Liver (tissue), 9 donors: ENCODE results near the gene MED12. TPM values are rescaled to one million over a fixed set of nuclear protein-coding genes. Genes with fewer than 3 reads are reported as not detected.

ENCODE experiments used
- DNase-seq: peaks from one replicate; pipeline ENCODE4 v3.0.0-alpha.2; 2017; ENCODE audit warnings: low spot score
- H3K27ac ChIP-seq, 2 donors: one replicate each; pipeline ENCODE4 v1.7.0; 2013; ENCODE audit warnings: inconsistent platforms in 2 of 2, low read length in 2 of 2, control low read depth in 1 of 2, low read depth in 1 of 2, mild to moderate bottlenecking in 1 of 2
- H3K27me3 ChIP-seq, 4 donors: one replicate each; pipeline versions ENCODE4 v1.6.1 to v1.7.0; 2013; ENCODE audit warnings: low read length in 3 of 4, inconsistent platforms in 1 of 4, mild to moderate bottlenecking in 1 of 4, moderate library complexity in 1 of 4; ENCODE audit not compliant: control insufficient read depth in 4 of 4, insufficient read depth in 4 of 4
- H3K36me3 ChIP-seq, 4 donors: one replicate each; pipeline versions ENCODE4 v1.6.1 to v1.7.0; 2013; ENCODE audit warnings: low read length in 3 of 4, mild to moderate bottlenecking in 3 of 4, low read depth in 1 of 4, moderate library complexity in 1 of 4; ENCODE audit not compliant: control insufficient read depth in 4 of 4, insufficient read depth in 3 of 4
- H3K4me1 ChIP-seq, 4 donors: one replicate each; pipeline versions ENCODE4 v1.6.1 to v1.7.0; 2013; ENCODE audit warnings: low read length in 3 of 4, mild to moderate bottlenecking in 3 of 4, moderate library complexity in 1 of 4; ENCODE audit not compliant: control insufficient read depth in 4 of 4, insufficient read depth in 4 of 4
- H3K4me3 ChIP-seq, 3 donors: one replicate each; pipeline versions ENCODE4 v1.6.1 to v1.7.0; 2013; ENCODE audit warnings: low read length in 3 of 3, control low read depth in 1 of 3, low read depth in 1 of 3, mild to moderate bottlenecking in 1 of 3
- H3K9ac ChIP-seq, 2 donors: one replicate each; pipeline ENCODE4 v1.7.0; 2013; ENCODE audit warnings: low read length in 2 of 2, mild to moderate bottlenecking in 2 of 2, moderate library complexity in 2 of 2, control low read depth in 1 of 2, low read depth in 1 of 2
- H3K9me3 ChIP-seq, 4 donors: one replicate each; pipeline versions ENCODE4 v1.6.1 to v1.7.0; 2013; ENCODE audit warnings: low read length in 3 of 4; ENCODE audit not compliant: control insufficient read depth in 4 of 4
- EGR1 ChIP-seq, 2 donors: IDR thresholded peaks; 2 replicates each; pipeline ENCODE4 v1.6.1; 2016 to 2018; ENCODE audit warnings: antibody characterized with exemption in 2 of 2, low read depth in 2 of 2
- FOXA1 ChIP-seq: IDR thresholded peaks from 2 replicates; pipeline ENCODE4 v1.6.1; 2016; ENCODE audit warnings: antibody characterized with exemption
- FOXA2 ChIP-seq: IDR thresholded peaks from 2 replicates; pipeline ENCODE4 v1.6.1; 2016; ENCODE audit warnings: antibody characterized with exemption
- GABPA ChIP-seq, 2 donors: IDR thresholded peaks in 1 of 2; conservative IDR thresholded peaks in 1 of 2; 2 replicates each; pipeline ENCODE4 v1.6.1; 2016; ENCODE audit warnings: antibody characterized with exemption in 2 of 2, mild to moderate bottlenecking in 1 of 2, moderate library complexity in 1 of 2
- HNF4A ChIP-seq, 2 donors: conservative IDR thresholded peaks; 2 replicates each; pipeline ENCODE4 v1.6.1; 2016; ENCODE audit warnings: antibody characterized with exemption in 2 of 2, mild to moderate bottlenecking in 2 of 2
- HNF4G ChIP-seq: IDR thresholded peaks from 2 replicates; pipeline ENCODE4 v1.6.1; 2016; ENCODE audit warnings: antibody characterized with exemption
- JUND ChIP-seq, 2 donors: IDR thresholded peaks; 2 replicates each; pipeline ENCODE4 v1.6.1; 2016; ENCODE audit warnings: antibody characterized with exemption in 2 of 2
- SP1 ChIP-seq: IDR thresholded peaks from 2 replicates; pipeline ENCODE4 v1.6.1; 2018; ENCODE audit warnings: antibody characterized with exemption, mild to moderate bottlenecking
- TAF1 ChIP-seq: conservative IDR thresholded peaks from 2 replicates; pipeline ENCODE4 v1.6.1; 2016; ENCODE audit warnings: antibody characterized with exemption, mild to moderate bottlenecking
- YY1 ChIP-seq: IDR thresholded peaks from 2 replicates; pipeline ENCODE4 v1.6.1; 2016; ENCODE audit warnings: antibody characterized with exemption, mild to moderate bottlenecking
- WGBS: extraction: QIAGEN DNeasy Blood & Tissue Kit; methylation state at CpG from one replicate; pipeline ENCODE4 v1.1.7; 2013; 5-methylcytosine and 5-hydroxymethylcytosine counted together
- polyA plus RNA-seq, 2 donors: library from polyadenylated mRNA; stranded (reverse) in 1 of 2; unstranded in 1 of 2; fragments of 200-250 nt in 1 of 2; fragments of >200 nt in 1 of 2; fragmentation: Nextera tagmentation in 1 of 2; extraction: Ambion mirVana in 1 of 2; gene quantifications; one replicate each; pipeline versions ENCODE4 v1.2.1 to v1.2.3, GENCODE V29; 2013 to 2015
- total RNA-seq, 2 donors: library from RNA; depleted of rRNA; stranded (reverse); fragments of >200 nt; gene quantifications; one replicate each; pipeline ENCODE4 v1.2.3, GENCODE V29; 2014
- TF ChIP-seq, protein P1 (sequence below): IDR thresholded peaks from 2 replicates; pipeline ENCODE4 v1.6.1; 2016; ENCODE audit warnings: antibody characterized with exemption
- TF ChIP-seq, protein P2 (sequence below): IDR thresholded peaks from 2 replicates; pipeline ENCODE4 v1.6.1; 2016; ENCODE audit warnings: antibody characterized with exemption, mild to moderate bottlenecking
- donor health status: healthy.
- donor health status: healthy.
- donor health status: healthy.
- donor health status: healthy.
- donor health status: healthy.

MED12 gene
- total and polyA plus RNA-seq, 4 donors = 3.2 to 25.6 (median 9.3) TPM

DNA sequence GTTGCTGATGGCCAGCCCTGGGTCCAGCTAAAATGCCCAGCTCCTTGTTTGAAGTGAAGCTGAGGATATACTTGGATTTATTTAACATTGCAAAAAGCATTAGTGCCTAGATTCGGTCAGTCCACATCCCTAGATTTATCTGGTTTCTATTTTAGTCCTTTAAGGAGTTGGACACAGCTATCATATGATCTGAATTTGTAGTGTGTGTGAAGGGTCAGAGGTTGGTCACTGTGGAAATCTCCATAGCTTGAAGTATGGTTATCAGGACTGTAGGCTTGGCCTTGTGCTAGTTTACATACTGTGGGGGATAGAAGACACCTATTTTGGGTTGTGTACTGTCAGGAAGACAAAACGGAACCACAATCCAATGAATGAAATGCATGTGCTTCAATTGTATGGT lies 55.0 kb downstream of the MED12 start:
- Histone ChIP-seq H3K27me3 (peaks cover 0 to 2% (median 0%) of the 10 kb centered on the region in 4 donors), H3K4me3 (no peak overlapping the region), H3K27ac (no peak overlapping the region), H3K4me1 (no peaks in the 10 kb centered on the region), H3K9ac (no peak overlapping the region), H3K9me3 (no peaks in the 10 kb centered on the region), H3K36me3 (no peaks in the 10 kb centered on the region)
- TF ChIP-seq JUND (IDR thresholded peaks at IDR 0.05) = no peak
- 92% methylated on average over 2 of the region's 2 CpGs for WGBS
- DNase-seq = no peak

DNA sequence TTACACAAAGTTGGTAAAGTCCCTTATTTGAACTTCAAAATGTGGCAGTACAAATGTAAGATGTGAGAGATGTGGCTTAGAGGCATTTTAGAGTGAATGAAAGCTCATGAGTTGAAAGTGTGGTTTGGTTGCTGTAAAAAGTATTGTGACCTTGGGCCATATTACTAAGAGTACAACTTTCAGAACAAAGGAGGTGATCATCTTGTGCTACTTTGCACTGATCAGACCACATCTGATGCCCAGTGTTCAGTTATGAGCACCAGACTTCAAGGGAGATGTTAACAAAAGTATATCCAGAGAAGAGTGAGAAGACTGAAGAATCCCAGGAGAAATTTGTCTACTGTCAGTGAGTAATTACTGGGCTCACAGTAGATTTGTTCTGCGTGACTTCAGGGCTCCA lies 56.4 kb downstream of the MED12 start:
- 95% methylated on average over 1 of the region's 1 CpG for WGBS
- no peak for TF ChIP-seq FOXA1
- TF ChIP-seq TAF1 = no peak
- no peak for TF ChIP-seq HNF4A (conservative IDR thresholded peaks at IDR 0.05)
- no peak for TF ChIP-seq YY1
- TF ChIP-seq FOXA2 = no peak
- TF ChIP-seq, protein P1, sequence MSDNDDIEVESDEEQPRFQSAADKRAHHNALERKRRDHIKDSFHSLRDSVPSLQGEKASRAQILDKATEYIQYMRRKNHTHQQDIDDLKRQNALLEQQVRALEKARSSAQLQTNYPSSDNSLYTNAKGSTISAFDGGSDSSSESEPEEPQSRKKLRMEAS = no peak
- no peak for TF ChIP-seq SP1

DNA sequence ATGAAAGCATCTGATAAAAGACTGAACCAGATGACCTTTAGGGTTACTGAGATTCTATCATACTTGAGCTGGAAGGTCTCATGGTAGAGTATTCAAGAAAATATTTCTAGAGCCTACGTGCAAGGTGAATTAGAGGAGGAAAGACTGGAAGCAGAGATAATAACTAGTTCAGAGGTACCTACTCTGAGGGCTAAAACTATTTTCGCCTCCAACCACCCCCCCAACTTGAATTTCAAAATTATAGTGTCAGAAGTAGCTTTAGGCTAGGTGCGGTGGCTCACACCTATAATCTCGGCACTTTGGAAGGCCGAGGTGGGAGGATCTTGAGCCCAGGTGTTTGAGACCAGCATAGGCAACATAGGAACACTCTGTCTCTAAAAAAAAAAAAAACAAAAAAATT lies 57.1 kb downstream of the MED12 start:
- H3K4me1 ChIP-seq = peaks cover 0 to 15% (median 8%) of the 10 kb centered on the region in 4 donors
- H3K36me3 ChIP-seq = no peaks in the 10 kb centered on the region
- no peaks in the 10 kb centered on the region for H3K9me3 ChIP-seq
- WGBS = 96% methylated on average over 5 of the region's 5 CpGs
- DNase-seq = no peak
- no peak overlapping the region for H3K9ac ChIP-seq
- no peak overlapping the region for H3K27ac ChIP-seq
- H3K4me3 ChIP-seq = no peak overlapping the region
- TF ChIP-seq FOXA2 (no peak), HNF4G (no peak)
- peaks cover 0 to 2% (median 0%) of the 10 kb centered on the region in 4 donors for H3K27me3 ChIP-seq

More for the DNA sequence above, 56.4 kb downstream of the MED12 start:
- no peak overlapping the region for H3K4me3 ChIP-seq
- no peak for DNase-seq
- H3K36me3 ChIP-seq = no peaks in the 10 kb centered on the region
- H3K4me1 ChIP-seq = peaks cover 0 to 8% (median 3%) of the 10 kb centered on the region in 4 donors
- H3K27me3 ChIP-seq = peaks cover 0 to 2% (median 0%) of the 10 kb centered on the region in 4 donors
- no peak overlapping the region for H3K27ac ChIP-seq
- H3K9me3 ChIP-seq = no peaks in the 10 kb centered on the region
- no peak overlapping the region for H3K9ac ChIP-seq

DNA sequence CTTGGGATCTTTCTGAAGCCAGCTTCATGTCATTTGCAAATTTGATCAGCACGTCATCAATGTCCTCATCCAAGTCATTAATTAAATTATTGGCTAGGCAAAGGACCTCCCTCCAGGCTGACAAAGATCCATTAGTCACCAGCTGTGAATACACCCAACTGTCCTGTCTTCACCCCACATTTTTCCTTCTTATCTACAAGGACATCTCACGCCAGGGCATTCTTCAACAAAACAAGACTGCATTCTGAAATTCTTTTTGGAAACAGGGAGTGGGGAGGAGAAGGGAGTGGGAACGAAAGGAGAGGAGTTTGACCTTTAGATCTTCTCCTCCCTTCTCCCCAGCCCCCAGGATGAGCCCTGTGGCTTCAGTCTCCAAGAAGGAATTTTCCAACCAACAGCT lies 58.9 kb downstream of the MED12 start:
- TF ChIP-seq, protein P2, sequence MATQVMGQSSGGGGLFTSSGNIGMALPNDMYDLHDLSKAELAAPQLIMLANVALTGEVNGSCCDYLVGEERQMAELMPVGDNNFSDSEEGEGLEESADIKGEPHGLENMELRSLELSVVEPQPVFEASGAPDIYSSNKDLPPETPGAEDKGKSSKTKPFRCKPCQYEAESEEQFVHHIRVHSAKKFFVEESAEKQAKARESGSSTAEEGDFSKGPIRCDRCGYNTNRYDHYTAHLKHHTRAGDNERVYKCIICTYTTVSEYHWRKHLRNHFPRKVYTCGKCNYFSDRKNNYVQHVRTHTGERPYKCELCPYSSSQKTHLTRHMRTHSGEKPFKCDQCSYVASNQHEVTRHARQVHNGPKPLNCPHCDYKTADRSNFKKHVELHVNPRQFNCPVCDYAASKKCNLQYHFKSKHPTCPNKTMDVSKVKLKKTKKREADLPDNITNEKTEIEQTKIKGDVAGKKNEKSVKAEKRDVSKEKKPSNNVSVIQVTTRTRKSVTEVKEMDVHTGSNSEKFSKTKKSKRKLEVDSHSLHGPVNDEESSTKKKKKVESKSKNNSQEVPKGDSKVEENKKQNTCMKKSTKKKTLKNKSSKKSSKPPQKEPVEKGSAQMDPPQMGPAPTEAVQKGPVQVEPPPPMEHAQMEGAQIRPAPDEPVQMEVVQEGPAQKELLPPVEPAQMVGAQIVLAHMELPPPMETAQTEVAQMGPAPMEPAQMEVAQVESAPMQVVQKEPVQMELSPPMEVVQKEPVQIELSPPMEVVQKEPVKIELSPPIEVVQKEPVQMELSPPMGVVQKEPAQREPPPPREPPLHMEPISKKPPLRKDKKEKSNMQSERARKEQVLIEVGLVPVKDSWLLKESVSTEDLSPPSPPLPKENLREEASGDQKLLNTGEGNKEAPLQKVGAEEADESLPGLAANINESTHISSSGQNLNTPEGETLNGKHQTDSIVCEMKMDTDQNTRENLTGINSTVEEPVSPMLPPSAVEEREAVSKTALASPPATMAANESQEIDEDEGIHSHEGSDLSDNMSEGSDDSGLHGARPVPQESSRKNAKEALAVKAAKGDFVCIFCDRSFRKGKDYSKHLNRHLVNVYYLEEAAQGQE = no peak
- TF ChIP-seq GABPA (IDR thresholded peaks at IDR 0.05 in 1 of 2, conservative IDR thresholded peaks at IDR 0.05 in 1 of 2) (no peak), EGR1 (IDR thresholded peaks at IDR 0.05; ENCODE audit: low read depth in 2 of 2) (no peak)
- TF ChIP-seq, protein P1 = no peak
- WGBS = 78% methylated on average over 3 of the region's 3 CpGs
- DNase-seq = no peak
- H3K9me3 ChIP-seq = no peaks in the 10 kb centered on the region
- H3K27ac ChIP-seq = no peak overlapping the region
- H3K27me3 ChIP-seq = peaks cover 0 to 2% (median 0%) of the 10 kb centered on the region in 4 donors
- H3K9ac ChIP-seq = no peak overlapping the region
- no peaks in the 10 kb centered on the region for H3K36me3 ChIP-seq
- no peak overlapping the region for H3K4me3 ChIP-seq
- peaks cover 0 to 15% (median 8%) of the 10 kb centered on the region in 4 donors for H3K4me1 ChIP-seq
